GM21825 (cell line): ENCODE results near the gene SLC2A8.

Source experiments
- ATAC-seq: cut with Tn5 transposase; IDR thresholded peaks from one replicate; pipeline ENCODE4 v1.9.1; 2021; ENCODE audit warnings: mild to moderate bottlenecking, moderate library complexity; ENCODE audit not compliant: unreplicated experiment

SLC2A8 gene, protein sequence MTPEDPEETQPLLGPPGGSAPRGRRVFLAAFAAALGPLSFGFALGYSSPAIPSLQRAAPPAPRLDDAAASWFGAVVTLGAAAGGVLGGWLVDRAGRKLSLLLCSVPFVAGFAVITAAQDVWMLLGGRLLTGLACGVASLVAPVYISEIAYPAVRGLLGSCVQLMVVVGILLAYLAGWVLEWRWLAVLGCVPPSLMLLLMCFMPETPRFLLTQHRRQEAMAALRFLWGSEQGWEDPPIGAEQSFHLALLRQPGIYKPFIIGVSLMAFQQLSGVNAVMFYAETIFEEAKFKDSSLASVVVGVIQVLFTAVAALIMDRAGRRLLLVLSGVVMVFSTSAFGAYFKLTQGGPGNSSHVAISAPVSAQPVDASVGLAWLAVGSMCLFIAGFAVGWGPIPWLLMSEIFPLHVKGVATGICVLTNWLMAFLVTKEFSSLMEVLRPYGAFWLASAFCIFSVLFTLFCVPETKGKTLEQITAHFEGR

DNA sequence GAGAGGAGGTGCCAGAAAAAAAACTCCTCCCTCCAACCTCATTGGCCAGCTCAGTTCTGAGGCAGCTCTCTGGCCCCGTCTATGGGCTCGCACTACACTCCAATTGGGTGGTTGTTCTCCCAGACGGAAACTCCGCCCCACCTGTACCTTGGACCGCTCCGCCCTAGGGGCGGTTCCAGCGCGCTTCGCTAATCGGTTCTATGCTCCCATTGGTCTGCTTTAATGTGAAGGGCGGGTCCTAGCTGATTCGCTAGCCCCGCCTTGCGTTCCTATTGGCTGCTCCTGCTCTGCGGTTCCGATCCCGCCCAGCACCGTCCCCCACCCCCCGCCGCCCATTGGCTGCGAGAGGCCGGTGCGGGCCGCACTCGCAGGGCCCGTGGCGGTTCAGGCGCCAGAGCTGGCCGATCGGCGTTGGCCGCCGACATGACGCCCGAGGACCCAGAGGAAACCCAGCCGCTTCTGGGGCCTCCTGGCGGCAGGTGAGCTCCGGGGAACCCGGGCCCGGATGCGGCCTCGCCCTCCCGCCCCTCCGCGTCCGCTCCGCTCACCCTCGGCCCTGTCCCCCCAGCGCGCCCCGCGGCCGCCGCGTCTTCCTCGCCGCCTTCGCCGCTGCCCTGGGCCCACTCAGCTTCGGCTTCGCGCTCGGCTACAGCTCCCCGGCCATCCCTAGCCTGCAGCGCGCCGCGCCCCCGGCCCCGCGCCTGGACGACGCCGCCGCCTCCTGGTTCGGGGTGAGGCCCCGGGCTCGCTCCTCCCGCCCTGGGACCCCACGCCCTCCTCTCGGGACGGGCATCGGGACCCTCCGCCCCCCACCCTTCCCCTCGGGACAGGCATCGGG is at the start of gene SLC2A8:
TSS of gene SLC2A8 (plus strand) at position 362 of the 838 bp plus-strand sequence. CDS start at position 424, 62 bp downstream.
- peak; percentile 92 for ATAC-seq

DNA sequence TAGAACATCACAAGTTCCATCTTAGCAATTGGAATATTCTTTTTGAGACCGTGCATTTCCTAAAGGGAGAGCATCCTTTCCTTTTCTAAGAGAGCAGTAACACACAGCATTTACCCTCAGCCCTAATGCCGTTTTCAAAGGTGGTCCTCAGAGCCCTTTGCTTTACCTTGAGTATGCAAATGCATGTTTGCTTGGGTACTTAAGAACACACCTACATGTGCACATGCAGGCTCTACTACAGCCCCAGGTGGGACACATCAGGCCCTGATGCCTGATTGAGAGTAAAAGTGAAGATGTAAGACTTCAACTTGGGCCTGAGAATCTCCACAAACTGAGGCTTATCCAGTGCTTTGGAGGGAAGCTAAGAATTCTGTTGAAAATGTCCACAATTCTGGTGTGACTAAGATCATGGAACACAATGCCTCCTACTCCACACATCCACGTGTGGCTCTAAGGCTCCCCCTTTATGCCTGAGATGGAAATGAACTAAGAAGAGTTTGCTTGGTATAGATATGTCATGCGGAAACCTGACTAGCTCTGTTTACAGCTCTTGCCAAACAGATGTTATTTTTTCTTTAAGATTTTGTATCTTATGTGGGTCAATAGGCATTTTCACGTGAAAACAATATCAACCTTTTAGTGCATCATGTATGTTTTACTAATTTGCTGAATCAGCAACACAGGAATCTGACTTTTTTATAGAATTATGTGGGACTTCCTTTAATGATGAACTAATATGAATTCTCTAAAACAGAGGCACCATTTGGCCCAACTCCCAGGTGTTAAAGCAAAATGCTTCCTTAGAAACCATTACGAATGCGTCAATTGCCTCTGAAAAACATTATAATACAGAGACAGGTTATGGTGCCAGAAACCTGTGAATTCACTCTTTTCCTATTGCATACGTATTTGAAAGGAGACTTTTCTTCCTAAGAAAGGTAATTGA is 48.9 kb upstream of the SLC2A8 start:
- no peak for ATAC-seq

DNA sequence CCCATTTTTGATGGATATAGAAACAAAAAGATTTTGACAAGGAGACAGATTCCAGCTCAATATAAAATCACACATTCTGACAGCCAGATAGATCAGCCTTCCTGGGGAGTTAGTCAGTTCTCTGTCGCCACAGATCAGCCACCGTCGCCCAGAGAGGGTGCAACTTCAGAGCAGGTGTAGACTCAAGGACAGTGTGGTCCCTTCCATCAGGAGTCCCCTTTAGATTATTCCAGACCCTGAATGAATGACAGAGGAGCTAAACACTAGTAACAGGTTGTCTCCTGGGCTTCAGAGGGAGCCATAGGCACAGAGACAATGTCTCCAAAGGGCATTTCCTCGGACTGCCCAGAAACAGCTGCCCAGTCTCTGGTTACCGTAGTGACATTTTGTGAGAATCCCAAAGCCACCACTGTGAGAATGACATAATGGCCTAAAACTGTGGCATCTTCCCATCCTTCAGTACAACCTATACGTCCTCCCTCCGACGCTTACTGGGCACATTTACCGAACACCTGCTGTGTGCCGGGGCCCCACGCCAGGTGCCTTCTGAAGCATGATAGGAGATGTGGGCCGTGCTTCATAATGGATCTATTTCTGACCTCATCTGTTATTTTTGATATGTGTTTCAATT is 47.4 kb upstream of the SLC2A8 start:
- ATAC-seq = no peak

DNA sequence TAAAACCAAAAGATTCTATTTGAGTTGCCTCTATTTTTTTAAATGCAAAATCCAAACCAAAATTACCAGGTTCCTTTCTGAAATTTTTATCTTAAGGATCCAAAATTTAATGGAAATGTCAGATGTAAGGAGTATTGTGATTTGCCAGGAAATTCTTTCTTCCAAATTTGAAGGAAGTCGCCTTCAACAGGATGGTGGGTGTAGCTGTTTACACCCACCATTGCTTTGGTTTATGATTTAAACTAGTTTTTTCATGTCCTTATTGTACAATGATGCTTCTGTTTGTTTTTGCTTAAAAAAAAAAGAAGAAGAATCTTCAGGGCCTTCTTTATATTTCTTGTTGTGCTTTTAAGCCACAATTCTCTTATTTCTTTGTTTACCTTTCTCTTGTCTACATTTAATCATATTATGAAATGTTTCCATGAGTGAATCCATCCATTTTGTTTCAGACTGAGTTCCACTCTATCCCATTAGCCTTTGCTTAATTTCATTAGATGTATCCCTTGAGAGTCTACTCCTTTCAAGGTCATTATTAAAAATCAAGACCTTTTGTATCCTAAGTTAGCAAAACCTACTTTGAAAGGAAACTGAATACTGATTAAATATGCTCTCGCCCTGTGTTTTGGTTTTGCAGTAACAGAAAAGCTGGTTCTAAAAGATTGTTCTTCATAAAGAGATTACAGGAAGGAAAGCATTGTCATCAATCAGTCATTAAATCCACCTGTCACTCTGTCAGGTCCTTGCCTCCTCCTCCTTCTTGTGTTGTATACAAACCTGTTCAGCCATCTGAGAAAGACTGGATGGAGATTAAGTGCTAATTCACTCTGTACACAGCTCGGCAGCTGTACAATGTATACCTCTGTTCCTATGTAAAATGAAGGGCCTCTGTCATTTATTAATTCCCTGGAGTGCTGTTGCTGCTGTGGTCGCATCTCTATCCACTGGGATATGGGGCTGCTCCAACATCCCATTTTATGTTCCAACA is 45.5 kb upstream of the SLC2A8 start:
- ATAC-seq = no peak

DNA sequence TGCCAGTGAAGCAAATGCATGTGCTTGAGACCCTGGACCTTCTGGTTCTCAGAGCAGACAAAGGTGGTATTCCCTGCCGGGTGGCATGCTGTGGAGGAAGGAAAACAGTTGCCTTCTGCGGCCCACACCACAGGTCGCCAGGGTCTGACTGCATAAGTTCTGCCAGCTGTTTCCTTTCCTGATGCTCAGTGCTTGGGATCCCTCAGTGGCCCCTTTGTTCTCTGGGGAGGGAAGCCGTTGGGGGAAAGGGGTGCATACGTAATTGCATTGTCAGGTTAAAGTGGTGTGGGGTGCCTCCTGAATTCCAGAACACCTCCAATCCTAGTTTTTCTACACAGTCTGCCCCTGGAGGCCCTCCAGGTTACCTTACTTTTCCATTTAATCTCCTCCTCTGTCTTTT is 43.1 kb upstream of the SLC2A8 start:
- no peak for ATAC-seq

DNA sequence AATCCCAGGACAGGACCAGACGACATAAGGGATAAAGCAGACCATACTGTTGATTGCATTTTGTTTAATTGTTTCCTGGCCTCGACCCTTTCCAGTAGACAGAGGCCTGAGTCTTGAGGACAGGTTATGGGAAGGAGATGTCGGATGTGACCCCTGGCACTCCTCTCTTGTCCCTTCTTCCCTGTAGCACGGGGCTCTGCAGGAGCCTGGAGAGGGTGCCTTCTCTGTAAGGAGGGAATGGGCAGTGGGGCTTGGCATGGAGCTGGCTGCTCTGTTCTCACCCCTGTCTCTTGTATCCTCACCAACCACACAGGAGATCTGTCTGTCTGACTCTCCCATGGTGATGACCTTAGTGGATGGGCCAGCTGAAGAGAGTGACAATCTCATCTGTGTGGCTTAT is 40.1 kb upstream of the SLC2A8 start:
- no peak for ATAC-seq

DNA sequence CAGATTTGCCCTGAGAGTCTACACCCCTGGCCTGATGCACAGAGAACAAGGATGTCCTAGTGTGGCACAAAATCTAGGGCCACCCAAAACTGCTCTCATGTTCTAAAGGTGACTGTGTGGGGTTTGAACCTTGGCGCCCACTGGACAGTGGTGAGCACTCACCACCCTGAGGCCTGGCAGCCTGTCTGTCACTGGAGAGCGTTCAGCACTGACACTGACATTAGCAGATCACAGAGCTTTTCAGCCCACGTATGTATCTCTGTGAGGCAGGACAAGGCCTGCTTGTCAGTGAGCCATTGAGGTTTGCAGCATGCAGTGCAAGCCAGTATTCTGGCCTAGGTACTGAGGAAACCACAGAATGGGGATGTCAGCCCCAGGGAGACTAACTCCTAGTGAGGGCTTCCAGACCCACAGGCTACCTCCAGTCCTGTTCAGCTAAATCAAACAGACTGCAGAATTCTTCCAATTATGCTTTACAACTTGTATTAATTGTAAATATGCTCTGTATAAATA is 38.9 kb upstream of the SLC2A8 start:
- ATAC-seq = no peak

DNA sequence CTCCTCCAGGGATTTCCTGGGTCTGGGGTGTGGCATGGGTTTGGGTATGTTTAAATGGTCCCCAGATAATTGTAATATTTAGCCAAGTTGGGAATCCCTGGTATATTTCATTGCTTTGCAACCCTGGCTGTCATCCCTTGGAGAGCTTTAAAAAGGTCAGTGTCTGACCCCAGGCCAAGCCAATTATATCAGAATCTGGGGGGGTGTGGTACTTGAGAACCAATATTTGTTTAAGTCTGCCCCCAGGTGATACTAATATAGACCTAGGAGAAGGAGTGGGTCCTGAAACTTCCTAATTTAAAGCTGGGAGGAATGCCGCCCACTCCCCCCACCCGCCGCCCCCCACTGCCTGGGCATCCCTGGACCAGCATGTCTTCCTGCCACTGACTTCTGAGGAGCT is 38.2 kb upstream of the SLC2A8 start:
- ATAC-seq = no peak

DNA sequence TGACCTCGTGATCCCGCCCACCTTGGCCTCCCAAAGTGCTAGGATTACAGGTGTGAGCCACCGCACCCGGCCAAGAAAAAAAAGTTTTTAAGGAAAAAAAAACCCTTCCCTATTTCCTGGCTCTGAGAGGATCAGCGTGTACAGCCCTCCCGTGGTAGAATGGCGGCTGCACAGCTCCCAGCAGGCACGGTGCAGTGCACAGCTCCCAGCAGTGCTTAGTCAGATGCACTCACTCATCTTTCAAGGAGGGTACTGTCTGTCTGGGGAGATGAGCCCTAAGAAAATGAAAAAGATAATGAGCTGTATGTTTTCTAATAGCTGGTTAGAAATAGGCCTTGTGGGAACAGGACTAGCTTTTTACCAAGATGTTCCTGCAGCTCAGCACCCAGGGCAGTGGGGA is 36.7 kb upstream of the SLC2A8 start:
- ATAC-seq = no peak

DNA sequence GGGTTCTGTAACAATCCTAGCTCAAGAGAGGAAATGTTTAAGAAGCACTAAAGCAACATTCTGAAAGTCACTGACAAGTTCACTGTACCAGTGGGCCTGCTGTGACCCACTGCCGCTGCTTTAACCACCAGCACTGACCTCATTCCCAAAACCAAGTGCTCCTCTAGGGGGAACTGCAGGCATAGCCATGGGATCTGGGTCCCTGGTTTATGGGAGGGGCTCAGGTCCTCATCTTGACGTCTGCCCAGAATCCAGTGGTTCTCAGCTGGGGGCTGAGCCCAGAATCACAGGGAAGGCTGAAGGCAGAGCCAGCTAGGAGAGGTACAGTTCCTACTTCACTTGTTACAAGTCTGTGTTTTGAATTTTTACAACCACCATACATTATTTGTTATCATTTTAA is 36.1 kb upstream of the SLC2A8 start:
- no peak for ATAC-seq

DNA sequence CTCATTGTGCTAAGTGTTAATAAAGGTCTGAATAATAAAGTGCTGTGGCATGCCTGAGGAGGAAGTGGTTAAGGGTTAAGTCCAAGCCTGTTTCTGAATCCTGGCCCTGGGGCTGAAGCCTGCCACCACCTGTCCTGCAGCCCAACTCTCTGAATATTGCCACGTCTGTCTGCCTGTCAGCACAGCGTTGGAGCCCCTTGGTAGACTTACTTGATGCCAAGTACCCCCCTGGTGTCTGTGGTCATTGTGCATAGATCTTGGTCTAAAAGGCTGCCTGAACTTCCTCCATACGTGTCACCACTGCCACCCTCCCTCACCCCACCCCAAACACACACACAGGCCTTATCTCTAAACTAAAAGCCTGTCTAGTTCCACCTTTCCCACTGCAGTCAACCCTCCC is 35.4 kb upstream of the SLC2A8 start:
- no peak for ATAC-seq

DNA sequence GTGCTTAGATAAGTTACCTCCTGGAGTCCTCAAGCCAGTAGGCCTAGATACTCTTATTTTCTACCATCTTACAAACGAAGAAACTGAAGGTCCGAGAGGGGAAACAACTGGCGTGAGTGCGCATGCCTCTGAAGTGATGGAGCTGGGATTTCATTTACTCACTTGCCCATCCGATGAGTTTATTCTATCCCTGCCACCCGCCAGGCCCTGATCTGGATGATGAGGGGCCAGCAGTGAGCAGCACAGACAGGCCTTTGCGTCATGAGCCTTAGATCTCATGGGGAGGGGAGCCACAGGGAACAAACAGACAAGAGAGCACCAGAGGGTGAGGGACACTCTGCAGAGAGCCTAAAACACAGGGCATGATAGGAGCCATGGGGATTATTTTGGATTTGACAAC is 34.1 kb upstream of the SLC2A8 start:
- ATAC-seq = no peak

DNA sequence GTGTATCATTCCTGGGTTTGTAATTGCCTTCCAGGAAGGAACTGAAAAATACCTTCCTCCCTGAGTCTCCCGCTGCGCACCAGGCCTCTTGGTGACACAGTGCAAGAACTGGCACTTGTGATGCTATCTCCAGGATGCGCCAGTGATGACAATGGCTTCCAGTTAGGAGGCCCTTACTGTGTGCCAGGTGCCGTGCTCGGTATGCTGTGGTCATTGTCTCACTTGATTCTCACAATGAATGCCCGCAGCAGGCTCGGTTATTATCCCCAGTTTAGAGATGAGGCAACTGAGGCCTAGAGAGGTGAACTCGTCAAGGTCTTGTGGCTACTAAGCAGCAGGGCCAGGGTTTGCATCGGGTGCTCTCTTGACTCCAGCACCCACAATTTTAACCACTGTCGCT is 31.5 kb upstream of the SLC2A8 start:
- ATAC-seq = no peak

DNA sequence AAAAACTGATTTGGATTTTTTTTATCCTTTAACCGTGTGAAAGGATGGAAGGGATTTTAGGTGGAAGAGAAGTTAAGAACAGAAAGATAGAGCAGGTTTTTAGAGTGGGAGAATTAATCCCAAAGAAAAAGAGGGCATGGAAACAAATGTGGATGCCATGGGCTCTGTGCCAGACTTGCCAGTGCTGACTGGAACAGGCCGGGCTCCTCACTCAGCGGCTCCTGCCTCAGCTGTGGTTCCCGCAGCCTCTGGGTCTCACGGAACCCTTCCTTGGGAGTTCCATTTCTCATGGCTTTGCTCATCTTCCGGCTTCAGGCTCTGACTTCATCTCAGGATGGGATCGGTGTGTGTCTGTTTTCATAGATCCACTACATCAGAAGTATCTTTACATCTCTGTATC is 30.4 kb upstream of the SLC2A8 start:
- ATAC-seq = no peak

DNA sequence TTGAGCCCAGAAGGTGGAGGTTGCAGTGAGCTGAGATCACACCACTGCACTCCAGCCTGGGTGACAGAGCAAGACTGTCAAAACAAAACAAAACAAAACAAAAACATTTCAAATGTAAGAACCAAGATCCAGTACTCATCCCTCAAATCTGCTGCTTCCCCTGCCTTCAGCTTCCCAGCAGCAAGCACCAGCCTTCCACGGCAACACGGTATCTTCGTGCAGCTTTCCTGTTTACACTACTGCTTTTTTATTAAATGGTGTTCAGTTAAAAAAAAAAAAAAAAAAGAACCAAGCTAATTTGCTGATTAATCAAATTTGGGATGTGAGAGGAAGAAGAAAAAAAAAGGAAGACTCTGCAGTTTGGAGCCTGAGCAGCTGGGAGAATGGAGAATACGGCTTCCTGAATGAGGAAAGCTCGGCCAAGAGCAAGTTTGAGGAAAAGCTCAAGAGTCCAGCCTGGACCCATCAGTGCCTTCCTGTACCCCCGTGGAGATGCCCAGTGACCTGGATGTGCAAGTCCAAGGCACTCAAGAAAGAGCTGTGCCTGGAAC is 28.0 kb upstream of the SLC2A8 start:
- ATAC-seq = no peak

DNA sequence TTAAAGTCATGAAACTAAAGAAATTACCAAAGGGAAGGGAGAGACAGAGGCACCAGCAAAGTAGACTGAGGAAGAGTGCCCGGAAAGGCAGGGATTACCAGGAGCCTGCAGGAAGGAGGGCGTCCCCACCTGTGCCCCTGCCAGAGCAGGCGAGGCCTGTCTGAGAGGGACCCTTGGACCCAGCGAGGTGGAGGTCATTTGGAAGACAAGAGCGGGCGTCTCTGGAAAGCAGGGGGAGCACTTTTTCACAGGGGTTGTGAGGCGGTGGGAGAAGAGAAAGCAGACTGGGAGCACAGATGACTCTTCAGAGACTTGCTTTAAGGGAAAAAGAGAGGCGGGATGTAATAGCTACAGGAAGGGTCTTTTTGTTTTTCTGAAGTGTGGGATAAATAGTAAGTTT is 27.5 kb upstream of the SLC2A8 start:
- ATAC-seq = no peak

DNA sequence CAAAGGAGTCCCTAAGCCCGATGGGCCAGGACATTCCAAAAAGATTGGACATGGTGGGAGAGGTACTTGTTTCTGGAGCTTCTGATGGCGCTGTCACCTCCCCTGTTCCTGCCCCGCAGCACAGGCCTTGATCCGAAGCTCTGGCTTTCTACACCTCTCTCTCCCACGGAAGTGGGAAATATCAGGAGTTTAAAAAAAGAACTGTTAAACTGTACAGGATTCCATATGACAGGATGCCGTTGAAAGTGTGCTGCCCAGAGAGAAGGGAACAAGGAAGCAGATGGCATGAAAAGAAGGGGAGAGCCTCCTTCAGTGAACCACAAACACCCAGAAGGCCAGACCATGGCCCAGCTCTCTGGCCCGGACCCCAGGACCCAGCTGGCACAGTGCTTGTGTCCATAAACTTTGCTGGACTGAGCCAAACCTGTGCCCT is 26.8 kb upstream of the SLC2A8 start:
- ATAC-seq = no peak
